Measurements from ENCODE around the gene CBX8. TPM values are rescaled to one million over a fixed set of nuclear protein-coding genes. Genes with fewer than 3 reads are reported as not detected.

CBX8 gene
- total and polyA plus RNA-seq, 2 of the 13 experiments (the other 11 are each of a cell fraction or from before 2014, with no cell fraction given) = 0.34 to 12.6 TPM

GRCh38 chr17:79843474-79843815, 46.6 kb upstream of the CBX8 start (continued):
- TF ChIP-seq HNF1B (CRISPR knock-in tag; IDR thresholded peaks at IDR 0.05) (no peak), HNF4G (IDR thresholded peaks at IDR 0.05; ENCODE audit: borderline replicate concordance, low read depth, low read length) (no peak), HNF4G (CRISPR knock-in tag; IDR thresholded peaks at IDR 0.05; ENCODE audit: borderline replicate concordance, low read depth) (no peak), ZNF34 (CRISPR knock-in tag; IDR thresholded peaks at IDR 0.05; ENCODE audit: borderline replicate concordance) (no peak), ZBTB10 (CRISPR knock-in tag; IDR thresholded peaks at IDR 0.05; ENCODE audit: borderline replicate concordance) (peak; percentile 93), ZNF777 (CRISPR knock-in tag; IDR thresholded peaks at IDR 0.05) (no peak), HDAC1 (CRISPR knock-in tag; IDR thresholded peaks at IDR 0.05) (0 out of 2 replicates have a peak, but pooled peaks have one; percentile 7), ISL2 (CRISPR knock-in tag; IDR thresholded peaks at IDR 0.05) (0 out of 2 replicates have a peak, but pooled peaks have one; percentile 9), HNRNPUL1 (IDR thresholded peaks at IDR 0.05; ENCODE audit: low read depth, low read length) (no peak), ATF1 (CRISPR knock-in tag; IDR thresholded peaks at IDR 0.05) (no peak), REST (IDR thresholded peaks at IDR 0.05; ENCODE audit: borderline replicate concordance in 1 of 2, low read depth in 1 of 2, low read length in 2 of 2) (no peak), SCMH1 (CRISPR knock-in tag; IDR thresholded peaks at IDR 0.05; ENCODE audit: borderline replicate concordance) (no peak)

Data from HepG2 (cell line).